HepG2 (cell line): Measurements from ENCODE around the gene PSMB8. TPM values are rescaled to one million over a fixed set of nuclear protein-coding genes. Genes with fewer than 3 reads are reported as not detected.

Experiments
- GTF2F1 ChIP-seq: fragments of 150-350 bp; IDR thresholded peaks from 2 replicates; pipeline ENCODE4 v1.6.1; 2014; ENCODE audit warnings: low read length
- HES4 ChIP-seq: sonication (generic); formaldehyde crosslinking; IDR thresholded peaks from 2 replicates; pipeline ENCODE4 v1.9.0; 2021; ENCODE audit warnings: mild to moderate bottlenecking, missing genetic modification reagents, borderline replicate concordance
- IKZF5 ChIP-seq: IDR thresholded peaks from 2 replicates; pipeline ENCODE4 v1.6.1; 2018; ENCODE audit warnings: missing genetic modification reagents, mild to moderate bottlenecking, missing compliant biosample characterization
- KLF6 ChIP-seq: IDR thresholded peaks from 2 replicates; pipeline ENCODE4 v1.8.0; 2016; ENCODE audit warnings: missing biosample characterization, missing genetic modification reagents
- MAX ChIP-seq: IDR thresholded peaks from 2 replicates; pipeline ENCODE4 v1.6.1; 2012; ENCODE audit warnings: inconsistent platforms
- NFIC ChIP-seq: IDR thresholded peaks from 2 replicates; pipeline ENCODE4 v1.6.1; 2012; ENCODE audit warnings: mild to moderate bottlenecking, low read length, inconsistent platforms
- PCBP1 ChIP-seq: fragments of 200-400 bp; formaldehyde crosslinking; IDR thresholded peaks from 2 replicates; pipeline ENCODE4 v1.6.1; 2017; ENCODE audit warnings: mild to moderate bottlenecking, low read depth, low read length, borderline replicate concordance
- TCF12 ChIP-seq, 2 experiments: fragments of 450-650 bp in 1 of 2; sonication (generic) in 1 of 2; formaldehyde crosslinking in 1 of 2; IDR thresholded peaks; 2 replicates each; pipeline versions ENCODE4 v1.6.1 to v1.8.0; 2017 to 2022; ENCODE audit warnings: antibody characterized with exemption in 1 of 2, mild to moderate bottlenecking in 1 of 2, missing genetic modification reagents in 1 of 2, moderate library complexity in 1 of 2
- TCF7L2 ChIP-seq: IDR thresholded peaks from 2 replicates; pipeline ENCODE4 v1.6.1; 2011; ENCODE audit warnings: mild to moderate bottlenecking, low read depth, low read length, moderate library complexity
- ZBTB25 ChIP-seq: IDR thresholded peaks from 2 replicates; pipeline ENCODE4 v1.6.1; 2018; ENCODE audit warnings: missing genetic modification reagents
- ZC3H13 ChIP-seq: sonication (generic); formaldehyde crosslinking; IDR thresholded peaks from 2 replicates; pipeline ENCODE4 v1.8.1; 2023; ENCODE audit warnings: mild to moderate bottlenecking, missing genetic modification reagents, moderate library complexity
- ZNF512B ChIP-seq: sonication (generic); formaldehyde crosslinking; IDR thresholded peaks from 2 replicates; pipeline ENCODE4 v1.5.1; 2020; ENCODE audit warnings: missing genetic modification reagents, mild to moderate bottlenecking, borderline replicate concordance
- ZNF800 ChIP-seq: sonication (generic); formaldehyde crosslinking; IDR thresholded peaks from 2 replicates; pipeline ENCODE4 v1.4.0; 2020; ENCODE audit warnings: missing genetic modification reagents
- polyA plus RNA-seq, 8 experiments: library from polyadenylated mRNA; depleted of rRNA in 3 of 8; stranded (reverse) in 7 of 8; unstranded in 1 of 8; fragments of >200 nt; fragmentation: Illumina TruSeq in 4 of 8; extraction: Trizol in 4 of 8; gene quantifications; 2 replicates each; pipeline versions ENCODE4 v1.2.1 to v1.2.3, GENCODE V29; 2011 to 2016; ENCODE audit warnings: low read depth in 4 of 8, missing spikeins in 1 of 8, mixed read lengths in 1 of 8; ENCODE audit not compliant: insufficient read depth in 1 of 8
- total RNA-seq, 5 experiments: library from RNA; depleted of rRNA; stranded (reverse); fragments of >200 nt; fragmentation: Illumina TruSeq; extraction: Trizol; gene quantifications; 2 replicates each; pipeline ENCODE4 v1.2.3, GENCODE V29; 2016; ENCODE audit warnings: low read depth in 1 of 5
- TF ChIP-seq, protein P1 (sequence below): sonication (generic); formaldehyde crosslinking; IDR thresholded peaks from 2 replicates; pipeline ENCODE4 v1.4.0; 2020; ENCODE audit warnings: mild to moderate bottlenecking, missing genetic modification reagents, borderline replicate concordance

Gene PSMB8
- total and polyA plus RNA-seq, 2 of the 13 experiments (the other 11 are each of a cell fraction or from before 2014, with no cell fraction given): 30.7 to 64.7 TPM

GRCh38 chr6:32838114-32838958 lies 5.5 kb downstream of the PSMB8 start, which contains the start of gene TAP2 (continued):
- TF ChIP-seq, protein P1, sequence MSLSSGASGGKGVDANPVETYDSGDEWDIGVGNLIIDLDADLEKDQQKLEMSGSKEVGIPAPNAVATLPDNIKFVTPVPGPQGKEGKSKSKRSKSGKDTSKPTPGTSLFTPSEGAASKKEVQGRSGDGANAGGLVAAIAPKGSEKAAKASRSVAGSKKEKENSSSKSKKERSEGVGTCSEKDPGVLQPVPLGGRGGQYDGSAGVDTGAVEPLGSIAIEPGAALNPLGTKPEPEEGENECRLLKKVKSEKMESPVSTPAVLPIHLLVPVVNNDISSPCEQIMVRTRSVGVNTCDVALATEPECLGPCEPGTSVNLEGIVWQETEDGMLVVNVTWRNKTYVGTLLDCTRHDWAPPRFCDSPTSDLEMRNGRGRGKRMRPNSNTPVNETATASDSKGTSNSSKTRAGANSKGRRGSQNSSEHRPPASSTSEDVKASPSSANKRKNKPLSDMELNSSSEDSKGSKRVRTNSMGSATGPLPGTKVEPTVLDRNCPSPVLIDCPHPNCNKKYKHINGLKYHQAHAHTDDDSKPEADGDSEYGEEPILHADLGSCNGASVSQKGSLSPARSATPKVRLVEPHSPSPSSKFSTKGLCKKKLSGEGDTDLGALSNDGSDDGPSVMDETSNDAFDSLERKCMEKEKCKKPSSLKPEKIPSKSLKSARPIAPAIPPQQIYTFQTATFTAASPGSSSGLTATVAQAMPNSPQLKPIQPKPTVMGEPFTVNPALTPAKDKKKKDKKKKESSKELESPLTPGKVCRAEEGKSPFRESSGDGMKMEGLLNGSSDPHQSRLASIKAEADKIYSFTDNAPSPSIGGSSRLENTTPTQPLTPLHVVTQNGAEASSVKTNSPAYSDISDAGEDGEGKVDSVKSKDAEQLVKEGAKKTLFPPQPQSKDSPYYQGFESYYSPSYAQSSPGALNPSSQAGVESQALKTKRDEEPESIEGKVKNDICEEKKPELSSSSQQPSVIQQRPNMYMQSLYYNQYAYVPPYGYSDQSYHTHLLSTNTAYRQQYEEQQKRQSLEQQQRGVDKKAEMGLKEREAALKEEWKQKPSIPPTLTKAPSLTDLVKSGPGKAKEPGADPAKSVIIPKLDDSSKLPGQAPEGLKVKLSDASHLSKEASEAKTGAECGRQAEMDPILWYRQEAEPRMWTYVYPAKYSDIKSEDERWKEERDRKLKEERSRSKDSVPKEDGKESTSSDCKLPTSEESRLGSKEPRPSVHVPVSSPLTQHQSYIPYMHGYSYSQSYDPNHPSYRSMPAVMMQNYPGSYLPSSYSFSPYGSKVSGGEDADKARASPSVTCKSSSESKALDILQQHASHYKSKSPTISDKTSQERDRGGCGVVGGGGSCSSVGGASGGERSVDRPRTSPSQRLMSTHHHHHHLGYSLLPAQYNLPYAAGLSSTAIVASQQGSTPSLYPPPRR (CRISPR knock-in tag): no peak
- TF ChIP-seq NFIC (no peak), ZNF800 (peak; percentile 94), KLF6 (0 out of 2 replicates have a peak, but pooled peaks have one; percentile 67), HES4 (no peak), ZNF512B (0 out of 2 replicates have a peak, but pooled peaks have one; percentile 34), IKZF5 (CRISPR knock-in tag) (peak; percentile 82), ZBTB25 (CRISPR knock-in tag) (peak; percentile 84), TCF7L2 (no peak), TCF12 (IDR thresholded peaks at IDR 0.05) (no peak), TCF12 (CRISPR knock-in tag; IDR thresholded peaks at IDR 0.05) (peak; percentile 34; the same call in 1 of the 2 replicates), GTF2F1 (no peak), MAX (peak; percentile 62; the same call in 1 of the 2 replicates), ZC3H13 (CRISPR knock-in tag) (0 out of 2 replicates have a peak, but pooled peaks have one; percentile 44), PCBP1 (no peak; the same call in 1 of the 2 replicates)
